Kidney (tissue), 14 donors: ENCODE results near the gene MAD1L1. TPM values are rescaled to one million over a fixed set of nuclear protein-coding genes. Genes with fewer than 3 reads are reported as not detected.
A peak's percentile ranks its signal among the peaks of the same experiment; 100 is the strongest.

ENCODE experiments used
- DNase-seq, 5 donors: peaks; one replicate each; pipeline ENCODE4 v3.0.0-alpha.2; 2013 to 2020
- FAIRE-seq: peaks from 2 replicates; lab custom pipeline; 2012; peaks lifted over from hg19 to GRCh38; lab: Jason Lieb, UNC
- H3K27ac ChIP-seq, 2 donors: one replicate each; pipeline ENCODE4 v1.7.0; 2013; ENCODE audit warnings: low read depth in 2 of 2, low read length in 2 of 2, inconsistent platforms in 1 of 2
- H3K27me3 ChIP-seq: one replicate; pipeline ENCODE4 v1.7.1; 2013; ENCODE audit warnings: low read length, inconsistent platforms; ENCODE audit not compliant: control insufficient read depth, insufficient read depth
- H3K36me3 ChIP-seq, 3 donors: one replicate each; pipeline versions ENCODE4 v1.7.0 to v1.7.1; 2013; ENCODE audit warnings: low read length in 3 of 3, control low read depth in 1 of 3, inconsistent platforms in 1 of 3; ENCODE audit not compliant: insufficient read depth in 3 of 3, control insufficient read depth in 2 of 3
- H3K4me1 ChIP-seq, 3 donors: one replicate each; pipeline versions ENCODE4 v1.7.0 to v1.7.1; 2013; ENCODE audit warnings: low read length in 3 of 3, inconsistent platforms in 1 of 3, low read depth in 1 of 3; ENCODE audit not compliant: control insufficient read depth in 2 of 3, insufficient read depth in 2 of 3
- H3K4me3 ChIP-seq, 3 donors: one replicate each; pipeline versions ENCODE4 v1.7.0 to v1.8.1; 2013; ENCODE audit warnings: low read length in 3 of 3, control low read depth in 1 of 3, inconsistent platforms in 1 of 3
- H3K9ac ChIP-seq, 3 donors: one replicate each; pipeline versions ENCODE4 v1.7.0 to v1.7.1; 2013; ENCODE audit warnings: low read length in 3 of 3, control low read depth in 1 of 3, inconsistent platforms in 1 of 3
- H3K9me3 ChIP-seq, 3 donors: one replicate each; pipeline versions ENCODE4 v1.7.0 to v1.7.1; 2013; ENCODE audit warnings: low read length in 3 of 3, control low read depth in 1 of 3, inconsistent platforms in 1 of 3; ENCODE audit not compliant: control insufficient read depth in 2 of 3, insufficient read depth in 1 of 3
- CTCF ChIP-seq: IDR thresholded peaks from 3 replicates; pipeline ENCODE4 v1.5.1; 2012; ENCODE audit warnings: mild to moderate bottlenecking, moderate library complexity, borderline replicate concordance; ENCODE audit not compliant: insufficient read depth; ENCODE audit errors: extremely low read depth
- intact Hi-C: fragments of 100-400 bp; cut with DNase I; formaldehyde crosslinking; loops from one replicate; pipeline ENCODE4 v1.11.1; 2022
- polyA plus RNA-seq: library from polyadenylated mRNA; stranded (reverse); fragments of 350-450 nt; fragmentation: Illumina TruSeq; extraction: RNeasy Lipid Tissue Mini Kit (QIAGEN cat#74804); gene quantifications from one replicate; pipeline ENCODE4 v1.2.3, GENCODE V29; 2014; ENCODE audit warnings: low read depth, low replicate concordance; ENCODE audit not compliant: insufficient read depth
- total RNA-seq: library from RNA; stranded (reverse); fragmentation: NEBNext Ultra II Directional; extraction: Animal tissue kit (Norgen Biotek cat#: 25700); gene quantifications from one replicate; pipeline ENCODE4 v1.2.1, GENCODE V29; 2021
- donor health status: control.
- donor health status: control.
- donor health status: control.
- donor health status: control.
- donor health status: control.
- donor health status: DM: yes; HTN: yes; CAD: no.
- donor health status: Normal renal cell carcinoma (clear cell type).

Gene MAD1L1
- total and polyA plus RNA-seq, 2 donors from 2014 or later = 33.2 to 45.2 TPM

DNA sequence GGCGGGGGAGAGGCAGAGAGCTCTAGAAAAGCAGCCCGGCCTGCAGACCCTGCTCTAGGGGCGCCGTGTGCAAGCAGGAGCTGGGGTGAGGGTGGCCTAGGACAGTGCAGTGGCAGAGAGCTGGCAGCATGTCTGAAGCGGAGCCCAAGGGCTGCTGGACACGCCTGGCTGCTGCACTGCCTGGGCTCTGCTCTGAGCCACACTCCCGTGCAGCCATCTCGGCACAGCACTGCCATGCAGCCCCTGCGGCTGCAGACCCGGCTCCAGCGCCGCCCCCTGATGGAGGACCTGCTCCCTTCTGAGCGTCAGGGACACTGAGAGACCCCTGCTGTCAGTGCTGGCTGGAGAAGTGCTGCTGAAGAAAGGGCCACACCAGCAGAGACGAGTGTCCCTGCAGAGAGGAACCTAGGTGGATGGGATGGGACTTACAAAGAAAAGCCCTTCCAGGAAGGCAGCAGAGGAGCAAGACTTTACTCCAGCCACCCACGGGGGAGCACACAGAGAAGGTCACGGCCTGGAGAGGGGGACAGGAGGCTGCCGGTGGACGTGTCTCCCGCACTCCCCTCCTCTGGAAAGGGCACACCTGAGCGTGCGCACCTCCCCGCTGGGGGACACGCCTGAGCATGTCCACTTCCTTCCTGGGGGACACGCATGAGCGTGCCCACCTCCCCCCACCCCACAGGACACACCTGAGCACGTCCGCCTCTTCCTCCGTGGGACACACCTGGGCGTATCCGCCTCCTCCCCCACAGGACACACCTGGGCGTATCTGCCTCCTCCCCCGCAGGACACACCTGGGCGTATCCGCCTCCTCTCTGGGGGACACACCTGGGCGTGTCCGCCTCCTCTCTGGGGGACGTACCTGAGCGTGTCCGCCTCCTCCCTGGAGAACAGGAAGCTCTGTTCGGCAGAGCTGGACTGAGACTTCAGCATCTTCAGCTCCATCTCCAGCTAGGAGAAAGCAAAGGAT, 252.9 kb downstream of the MAD1L1 start:
- H3K9me3 ChIP-seq = no peaks in the 10 kb centered on the region
- DNase-seq = peak; percentile 50 to 82 (median 66)
- no peaks in the 10 kb centered on the region for H3K27me3 ChIP-seq
- H3K36me3 ChIP-seq = no peaks in the 10 kb centered on the region
- H3K27ac ChIP-seq = no peak overlapping the region
- no peak overlapping the region for H3K9ac ChIP-seq
- intact Hi-C loops = no loop called here
- FAIRE-seq = no peak
- H3K4me3 ChIP-seq = no peak overlapping the region
- H3K4me1 ChIP-seq = peaks cover 0 to 4% (median 2%) of the 10 kb centered on the region in 3 donors
- no peak for TF ChIP-seq CTCF

DNA sequence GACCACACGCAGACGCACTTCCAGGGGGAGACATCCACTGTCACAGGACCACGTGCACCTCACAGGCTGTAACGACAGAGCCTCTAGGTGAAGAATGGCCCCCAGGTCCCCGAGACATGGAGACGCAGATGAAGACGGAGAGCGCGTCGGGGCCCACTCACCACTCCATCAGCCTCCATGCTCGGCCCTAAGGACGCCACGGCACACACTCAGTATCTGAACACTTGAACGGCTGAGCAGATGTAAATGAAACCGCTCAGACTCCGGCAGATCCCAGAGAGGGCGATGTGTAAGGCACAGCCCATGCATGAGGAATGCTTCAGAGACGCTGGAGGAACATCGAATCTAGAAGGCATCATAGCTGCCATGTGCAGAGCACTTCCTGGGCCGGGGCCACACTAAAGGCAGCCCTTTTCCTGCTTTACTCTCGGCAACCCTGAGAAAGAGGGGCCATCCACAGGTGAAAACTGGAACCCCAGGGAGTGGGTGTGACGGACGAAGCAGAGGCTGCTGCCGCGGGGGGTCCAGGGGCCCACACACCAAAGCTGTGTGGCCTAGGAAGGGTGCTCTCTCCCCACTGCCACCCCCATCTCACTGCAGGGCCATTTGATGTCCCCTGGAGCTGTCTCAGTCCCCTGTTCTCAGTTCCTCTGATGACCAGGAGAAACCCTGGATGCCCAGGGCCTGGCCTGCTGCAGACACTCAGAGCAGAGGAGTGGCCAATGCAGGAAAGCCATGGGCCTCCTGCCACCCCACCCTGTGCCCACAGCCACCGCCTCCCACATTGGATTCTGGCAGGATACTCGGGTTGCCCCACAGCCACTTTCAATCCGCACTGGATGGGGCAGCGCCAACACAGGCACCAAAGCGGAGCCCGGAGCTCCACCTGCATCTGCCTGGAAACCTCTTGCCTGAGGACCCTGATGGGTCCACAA, 253.8 kb downstream of the MAD1L1 start:
- Histone ChIP-seq H3K36me3 (no peaks in the 10 kb centered on the region), H3K4me3 (no peak overlapping the region), H3K9me3 (no peaks in the 10 kb centered on the region), H3K27me3 (no peaks in the 10 kb centered on the region), H3K27ac (no peak overlapping the region), H3K9ac (no peak overlapping the region), H3K4me1 (peaks cover 0 to 4% (median 2%) of the 10 kb centered on the region in 3 donors)
- no peak for TF ChIP-seq CTCF
- DNase-seq = peak in 1 of 5 donors; percentile 58
- intact Hi-C loops = no loop called here
- no peak for FAIRE-seq

GRCh38 chr7:1977876-1978441, 254.8 kb downstream of the MAD1L1 start:
- Histone ChIP-seq H3K4me1 (peaks cover 0 to 4% (median 2%) of the 10 kb centered on the region in 3 donors), H3K27ac (no peak overlapping the region), H3K36me3 (no peaks in the 10 kb centered on the region), H3K27me3 (no peaks in the 10 kb centered on the region), H3K9me3 (no peaks in the 10 kb centered on the region), H3K9ac (no peak overlapping the region), H3K4me3 (no peak overlapping the region)
- FAIRE-seq (no peak), DNase-seq (peak in 1 of 5 donors; percentile 66)
- intact Hi-C loops = no loop called here
- TF ChIP-seq CTCF = no peak
